GM19372 (cell line): ENCODE results near the gene ABCC10.
"Not testable (repeated sequence)": the region's sequence is repeated elsewhere in the genome, so short reads cannot be mapped to it uniquely, and the experiment has no call there.

Experiments
- ATAC-seq: cut with Tn5 transposase; IDR thresholded peaks from one replicate; pipeline ENCODE4 v1.9.1; 2021; ENCODE audit warnings: mild to moderate bottlenecking, low read depth, moderate library complexity; ENCODE audit not compliant: unreplicated experiment

Gene ABCC10

DNA sequence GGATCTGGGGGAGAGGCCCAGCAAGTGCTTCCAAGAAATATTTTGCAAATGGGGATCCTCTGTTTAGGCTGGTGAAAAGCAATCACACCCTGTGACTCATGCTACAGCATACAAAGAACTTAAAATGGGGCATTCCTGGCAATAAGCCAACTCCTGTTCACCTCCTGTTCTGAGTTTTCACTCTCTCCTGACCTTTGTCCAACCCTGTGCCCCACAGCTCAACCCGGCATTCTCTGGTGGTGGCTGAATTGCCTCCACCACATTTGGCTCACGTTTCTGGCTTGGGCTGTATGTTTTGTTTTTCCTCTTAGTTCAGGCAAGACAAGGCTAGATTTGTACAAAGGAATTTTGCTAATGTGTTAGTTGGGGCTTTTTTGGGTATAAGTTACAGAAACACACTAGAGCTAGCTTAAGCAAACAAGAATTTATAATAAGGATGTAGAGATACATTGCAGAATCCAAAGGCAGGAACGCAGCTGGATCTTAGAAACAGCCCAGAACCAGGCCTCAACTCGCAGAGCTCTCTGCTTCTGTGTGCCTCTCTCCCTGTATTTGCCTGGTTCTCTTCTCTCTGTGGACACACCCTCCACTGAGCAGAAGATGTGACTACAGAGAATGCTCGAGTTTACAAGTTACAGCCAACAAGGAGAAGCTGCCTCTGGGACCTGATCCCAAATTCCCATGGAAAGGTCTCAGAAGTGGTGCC lies 9.4 kb downstream of the ABCC10 start:
- ATAC-seq, result no peak

DNA sequence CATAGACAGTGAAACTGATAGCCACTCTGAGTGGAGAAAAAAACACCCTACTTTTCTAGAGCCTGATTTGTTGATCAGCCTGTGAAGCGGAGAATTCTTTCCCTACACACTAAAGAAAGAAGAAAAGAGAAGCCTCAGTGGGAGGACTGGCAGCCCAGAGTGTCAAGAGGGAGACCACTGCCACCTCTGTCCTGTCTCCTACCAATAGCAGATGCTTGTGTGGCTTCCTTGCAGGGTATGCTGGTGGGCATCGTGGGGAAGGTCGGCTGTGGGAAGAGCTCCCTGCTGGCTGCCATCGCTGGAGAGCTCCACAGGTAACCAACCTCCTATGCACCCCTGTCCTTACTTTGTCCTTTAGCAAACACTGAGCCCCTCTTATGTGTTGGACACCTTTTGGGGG lies 10.4 kb downstream of the ABCC10 start:
- ATAC-seq, result no peak

- ATAC-seq, result no peak
Measured at GRCh38 chr6:43442935-43443334, 15.6 kb downstream of the ABCC10 start.

- no peak for ATAC-seq
Measured at GRCh38 chr6:43444036-43444435, 16.7 kb downstream of the ABCC10 start.

GRCh38 chr6:43444582-43444981 lies 17.2 kb downstream of the ABCC10 start:
- ATAC-seq, result no peak

DNA sequence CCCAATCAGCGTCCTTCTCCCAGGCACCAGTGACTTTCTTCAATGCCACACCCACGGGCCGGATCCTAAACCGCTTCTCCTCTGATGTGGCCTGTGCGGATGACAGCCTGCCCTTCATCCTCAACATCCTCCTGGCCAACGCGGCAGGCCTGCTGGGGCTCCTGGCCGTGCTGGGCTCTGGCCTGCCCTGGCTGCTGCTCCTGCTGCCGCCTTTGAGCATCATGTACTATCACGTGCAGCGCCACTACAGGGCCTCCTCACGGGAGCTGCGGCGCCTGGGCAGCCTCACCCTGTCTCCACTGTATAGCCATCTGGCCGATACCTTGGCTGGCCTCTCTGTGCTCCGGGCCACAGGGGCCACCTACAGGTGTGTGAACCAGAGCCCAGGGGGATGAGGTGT lies 18.2 kb downstream of the ABCC10 start:
- ATAC-seq, result no peak

DNA sequence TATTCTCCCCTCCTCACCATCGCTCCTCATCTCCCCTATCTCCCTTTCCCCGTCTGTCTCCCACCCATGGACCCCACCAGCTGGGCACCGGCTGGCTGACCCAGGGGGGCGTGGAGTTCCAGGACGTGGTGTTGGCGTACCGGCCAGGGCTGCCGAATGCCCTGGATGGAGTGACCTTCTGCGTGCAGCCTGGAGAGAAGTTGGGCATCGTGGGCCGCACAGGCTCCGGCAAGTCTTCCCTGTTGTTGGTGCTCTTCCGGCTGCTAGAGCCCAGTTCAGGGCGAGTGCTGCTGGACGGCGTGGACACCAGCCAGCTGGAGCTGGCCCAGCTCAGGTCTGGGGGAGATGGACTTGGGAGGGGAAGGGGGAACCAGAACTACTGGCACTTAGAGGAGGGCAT lies 20.3 kb downstream of the ABCC10 start:
- no peak for ATAC-seq

DNA sequence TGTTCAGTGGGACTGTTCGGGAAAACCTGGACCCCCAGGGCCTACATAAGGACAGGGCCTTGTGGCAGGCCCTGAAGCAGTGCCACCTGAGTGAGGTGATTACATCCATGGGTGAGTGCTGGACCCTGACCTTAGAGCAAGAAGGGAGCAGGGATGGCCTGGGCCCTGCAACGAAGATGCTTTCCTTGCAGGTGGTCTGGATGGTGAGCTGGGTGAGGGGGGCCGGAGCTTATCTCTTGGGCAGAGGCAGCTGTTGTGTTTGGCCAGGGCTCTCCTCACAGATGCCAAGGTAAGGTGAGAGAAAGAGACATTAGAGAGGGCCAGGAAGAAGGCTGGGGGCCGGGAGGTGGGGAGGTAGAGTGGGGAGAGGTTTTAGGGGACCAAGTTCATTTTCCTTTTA lies 21.6 kb downstream of the ABCC10 start:
- ATAC-seq, result no peak

- ATAC-seq, result no peak
Measured at GRCh38 chr6:43450699-43451131, 23.4 kb downstream of the ABCC10 start.

DNA sequence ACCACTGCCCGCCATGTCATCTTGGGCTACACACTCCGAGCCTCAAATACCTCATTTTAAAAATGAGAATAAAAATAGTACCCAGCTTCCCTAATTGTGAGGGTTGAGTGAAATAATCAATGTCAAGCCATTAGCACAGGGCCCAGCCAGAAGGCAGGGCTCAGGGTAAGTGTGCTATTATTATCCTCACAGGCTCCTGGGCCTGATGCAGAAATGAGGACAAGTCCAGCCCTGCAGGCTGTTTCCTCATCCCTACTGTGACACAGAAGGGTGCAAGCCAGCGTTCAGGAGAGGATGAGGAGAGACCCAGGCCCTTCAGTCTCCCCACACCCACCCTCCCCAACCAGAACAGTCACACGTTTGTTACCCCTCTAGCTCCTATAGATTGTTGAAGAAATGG lies 24.0 kb downstream of the ABCC10 start:
- no peak for ATAC-seq

DNA sequence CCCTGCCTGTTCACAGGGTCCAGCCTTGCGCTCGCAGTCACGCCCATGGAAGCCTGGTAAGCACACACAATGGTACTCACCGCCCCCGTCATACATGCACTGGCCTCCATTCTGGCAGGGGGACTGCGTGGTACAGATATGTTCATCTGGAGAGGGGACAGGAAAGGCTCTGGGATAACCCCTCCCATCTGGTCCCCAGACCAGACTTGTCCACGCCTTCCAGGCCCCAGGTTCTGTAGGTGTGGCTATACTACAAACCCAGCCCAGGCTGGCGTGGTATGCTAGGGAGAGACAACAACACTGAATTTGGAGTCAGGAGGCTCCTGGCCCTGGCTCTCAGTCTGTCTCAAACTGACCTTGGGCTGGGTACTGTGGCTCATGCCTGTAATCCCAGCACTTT lies 24.6 kb downstream of the ABCC10 start:
- no peak for ATAC-seq

- no peak for ATAC-seq
Measured at GRCh38 chr6:43452896-43453295, 25.6 kb downstream of the ABCC10 start.

GRCh38 chr6:43453831-43454230 lies 26.5 kb downstream of the ABCC10 start:
- ATAC-seq, result no peak

- ATAC-seq, result no peak
Measured at GRCh38 chr6:43454290-43454695, 27.0 kb downstream of the ABCC10 start.

GRCh38 chr6:43454696-43455530 lies 27.6 kb downstream of the ABCC10 start:
- peak; percentile 64 for ATAC-seq

GRCh38 chr6:43455531-43456428 lies 28.4 kb downstream of the ABCC10 start, which contains the start of gene DLK2:
Gene DLK2 (minus strand): TSS chr6:43455548. CDS start chr6:43454825, 723 bp downstream.
- ATAC-seq, result no peak

DNA sequence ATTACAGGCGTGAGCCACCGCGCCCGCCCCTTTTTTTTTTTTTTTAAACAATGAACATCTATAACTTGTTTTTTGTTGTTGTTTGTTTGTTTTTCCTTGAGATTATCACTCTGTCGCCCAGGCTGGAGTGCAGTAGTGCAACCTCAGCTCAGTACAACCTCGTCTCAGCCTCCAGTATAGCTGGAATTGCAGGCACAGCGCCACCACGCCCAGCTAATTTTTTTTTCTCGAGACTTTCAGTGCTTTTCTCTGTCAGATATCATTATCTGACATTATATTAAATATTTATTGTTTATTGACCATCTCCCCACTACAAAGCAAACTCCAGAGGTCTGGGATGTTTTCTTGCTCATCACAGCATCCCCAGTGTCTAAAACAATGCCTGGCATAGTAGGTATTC lies 30.3 kb downstream of the ABCC10 start:
- ATAC-seq, result no peak

DNA sequence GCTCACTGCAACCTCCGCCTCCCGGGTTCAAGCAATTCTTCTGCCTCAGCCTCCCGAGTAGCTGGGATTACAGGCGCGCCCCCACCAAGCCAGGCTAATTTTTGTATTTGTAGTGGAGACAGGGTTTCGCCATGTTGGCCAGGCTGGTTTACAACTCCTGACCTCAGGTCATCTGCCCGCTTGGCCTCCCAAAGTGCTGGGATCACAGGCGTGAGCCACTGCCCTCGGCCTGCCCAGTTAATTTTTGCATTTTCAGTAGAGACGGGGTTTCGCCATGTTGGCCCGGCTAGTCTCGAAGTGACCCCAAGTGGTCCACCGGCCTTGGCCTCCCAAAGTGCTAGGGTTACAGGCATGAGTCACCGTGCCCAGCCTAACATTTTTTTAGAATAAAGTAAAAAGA lies 30.8 kb downstream of the ABCC10 start:
- not testable (repeated sequence) for ATAC-seq

GRCh38 chr6:43459535-43459934 lies 32.2 kb downstream of the ABCC10 start:
- ATAC-seq, result no peak

DNA sequence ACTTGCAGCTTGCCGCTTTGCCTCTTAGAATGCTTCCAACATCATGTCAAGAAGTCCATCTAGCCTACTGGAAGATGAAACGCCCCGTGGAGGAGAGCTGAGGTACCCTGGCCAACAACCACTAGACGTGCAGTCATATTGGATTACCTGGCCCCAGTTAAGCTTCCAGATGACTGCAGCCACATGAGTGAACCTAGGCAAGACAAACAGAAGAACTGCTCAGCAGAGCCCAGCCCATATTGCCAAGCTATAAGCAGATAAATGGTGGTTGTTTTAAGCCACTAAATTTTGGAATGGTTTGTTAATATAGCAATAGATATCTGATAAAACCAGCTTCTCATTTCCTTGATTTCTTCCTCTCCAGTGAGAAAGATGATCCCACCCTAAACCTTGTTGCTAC lies 32.7 kb downstream of the ABCC10 start:
- ATAC-seq, result no peak

- ATAC-seq, result no peak
Measured at GRCh38 chr6:43461936-43462335, 34.6 kb downstream of the ABCC10 start.
